ENCODE results near the gene MARCO.

Gene MARCO

DNA sequence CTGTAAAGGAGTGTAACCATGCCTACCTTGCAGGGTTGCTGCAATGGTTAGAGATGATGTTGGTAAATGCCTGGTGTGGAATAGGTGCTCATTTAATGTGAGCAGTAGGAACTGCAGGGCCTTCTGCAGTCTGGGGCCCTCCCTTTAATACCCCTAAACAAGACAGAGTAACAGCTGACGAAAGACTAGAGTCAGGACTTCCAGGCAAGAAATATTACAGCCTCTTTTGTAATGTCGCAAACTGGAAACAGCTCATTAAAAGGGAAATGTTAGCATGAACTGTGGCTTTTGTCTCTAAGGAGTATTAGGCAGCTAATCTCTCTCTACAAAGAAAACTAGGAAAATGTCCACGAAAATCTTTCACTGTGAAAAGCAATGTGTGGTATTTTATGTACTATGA lies 26.0 kb downstream of the MARCO start:
- ATAC-seq: no peak
- TF ChIP-seq ARNTL (CRISPR knock-in tag; IDR thresholded peaks at IDR 0.05; ENCODE audit: borderline replicate concordance, low read depth) (no peak), ESRRG (CRISPR knock-in tag; IDR thresholded peaks at IDR 0.05) (no peak), TOX (CRISPR knock-in tag; IDR thresholded peaks at IDR 0.05; ENCODE audit: borderline replicate concordance) (no peak), ZC3H10 (CRISPR knock-in tag; IDR thresholded peaks at IDR 0.05) (no peak), OSR1 (CRISPR knock-in tag; IDR thresholded peaks at IDR 0.05) (no peak), ZNF70 (CRISPR knock-in tag; IDR thresholded peaks at IDR 0.05) (no peak), ZFP30 (CRISPR knock-in tag; IDR thresholded peaks at IDR 0.05) (no peak)
- TF ChIP-seq, protein P1, sequence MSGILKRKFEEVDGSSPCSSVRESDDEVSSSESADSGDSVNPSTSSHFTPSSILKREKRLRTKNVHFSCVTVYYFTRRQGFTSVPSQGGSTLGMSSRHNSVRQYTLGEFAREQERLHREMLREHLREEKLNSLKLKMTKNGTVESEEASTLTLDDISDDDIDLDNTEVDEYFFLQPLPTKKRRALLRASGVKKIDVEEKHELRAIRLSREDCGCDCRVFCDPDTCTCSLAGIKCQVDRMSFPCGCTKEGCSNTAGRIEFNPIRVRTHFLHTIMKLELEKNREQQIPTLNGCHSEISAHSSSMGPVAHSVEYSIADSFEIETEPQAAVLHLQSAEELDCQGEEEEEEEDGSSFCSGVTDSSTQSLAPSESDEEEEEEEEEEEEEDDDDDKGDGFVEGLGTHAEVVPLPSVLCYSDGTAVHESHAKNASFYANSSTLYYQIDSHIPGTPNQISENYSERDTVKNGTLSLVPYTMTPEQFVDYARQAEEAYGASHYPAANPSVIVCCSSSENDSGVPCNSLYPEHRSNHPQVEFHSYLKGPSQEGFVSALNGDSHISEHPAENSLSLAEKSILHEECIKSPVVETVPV (CRISPR knock-in tag; IDR thresholded peaks at IDR 0.05): no peak

DNA sequence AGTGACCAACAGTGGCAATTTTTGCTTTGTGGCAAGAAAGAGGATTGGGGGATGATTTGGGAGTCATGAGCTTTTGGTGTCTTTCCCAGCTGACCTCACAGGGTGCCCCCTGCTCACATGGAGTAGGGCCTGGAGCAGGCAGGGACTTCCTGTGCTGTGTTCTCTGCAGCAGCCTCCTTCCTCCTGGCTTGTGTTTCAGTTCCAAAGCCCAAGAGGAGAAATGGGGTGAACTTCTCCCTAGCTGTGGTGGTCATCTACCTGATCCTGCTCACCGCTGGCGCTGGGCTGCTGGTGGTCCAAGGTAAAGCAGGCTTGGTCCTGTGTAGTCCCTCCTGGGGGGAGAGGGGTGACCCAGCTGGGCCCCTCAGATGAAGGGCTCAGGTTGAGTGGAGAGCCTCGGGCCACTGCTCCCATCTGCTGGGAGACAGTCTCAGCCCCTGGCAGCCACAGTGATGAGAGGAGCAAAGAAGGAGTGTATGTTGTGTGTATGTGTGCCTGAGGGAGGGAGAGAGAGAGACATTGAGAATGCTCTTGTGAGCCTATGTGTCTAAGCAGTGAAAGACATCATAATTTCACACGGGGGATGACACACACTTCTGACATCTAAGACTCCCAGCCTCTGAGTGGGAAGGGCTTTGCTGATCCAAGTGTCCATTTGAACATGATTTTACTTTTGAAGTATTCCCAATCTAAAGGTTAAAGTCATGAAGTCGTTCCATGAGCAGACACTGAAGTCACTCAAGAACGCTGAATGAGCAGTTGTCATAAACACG lies 27.2 kb downstream of the MARCO start:
- no peak for ATAC-seq
- TF ChIP-seq ZNF70 (CRISPR knock-in tag; IDR thresholded peaks at IDR 0.05) (no peak), TOX (CRISPR knock-in tag; IDR thresholded peaks at IDR 0.05; ENCODE audit: borderline replicate concordance) (no peak), ZC3H10 (CRISPR knock-in tag; IDR thresholded peaks at IDR 0.05) (no peak), TCF4 (CRISPR knock-in tag; IDR thresholded peaks at IDR 0.05; ENCODE audit: borderline replicate concordance) (no peak)

DNA sequence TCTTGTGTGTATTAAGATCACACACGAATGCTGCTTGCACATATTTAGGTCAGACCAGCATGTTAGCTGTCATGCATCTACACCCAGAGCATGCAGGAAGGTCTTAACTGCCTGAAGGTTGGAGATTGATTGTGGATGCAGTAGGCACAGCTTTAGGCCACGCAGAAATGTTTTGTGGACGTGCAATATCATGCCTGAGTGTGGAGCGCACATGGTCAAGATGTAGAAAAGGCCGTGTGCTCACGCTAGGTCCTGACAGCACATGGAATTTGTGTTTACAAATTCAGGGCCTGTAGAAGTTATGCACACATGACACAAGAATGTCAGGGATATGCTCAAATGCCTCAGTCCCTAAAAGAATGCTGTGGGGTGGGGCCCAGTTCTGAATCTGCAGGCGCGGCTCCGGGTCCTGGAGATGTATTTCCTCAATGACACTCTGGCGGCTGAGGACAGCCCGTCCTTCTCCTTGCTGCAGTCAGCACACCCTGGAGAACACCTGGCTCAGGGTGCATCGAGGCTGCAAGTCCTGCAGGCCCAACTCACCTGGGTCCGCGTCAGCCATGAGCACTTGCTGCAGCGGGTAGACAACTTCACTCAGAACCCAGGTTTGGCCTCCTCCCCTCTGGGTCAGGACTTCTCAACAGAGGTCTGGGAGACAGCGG lies 27.9 kb downstream of the MARCO start:
- no peak for ATAC-seq
- TF ChIP-seq PPARA (CRISPR knock-in tag; IDR thresholded peaks at IDR 0.05; ENCODE audit: borderline replicate concordance): no peak

DNA sequence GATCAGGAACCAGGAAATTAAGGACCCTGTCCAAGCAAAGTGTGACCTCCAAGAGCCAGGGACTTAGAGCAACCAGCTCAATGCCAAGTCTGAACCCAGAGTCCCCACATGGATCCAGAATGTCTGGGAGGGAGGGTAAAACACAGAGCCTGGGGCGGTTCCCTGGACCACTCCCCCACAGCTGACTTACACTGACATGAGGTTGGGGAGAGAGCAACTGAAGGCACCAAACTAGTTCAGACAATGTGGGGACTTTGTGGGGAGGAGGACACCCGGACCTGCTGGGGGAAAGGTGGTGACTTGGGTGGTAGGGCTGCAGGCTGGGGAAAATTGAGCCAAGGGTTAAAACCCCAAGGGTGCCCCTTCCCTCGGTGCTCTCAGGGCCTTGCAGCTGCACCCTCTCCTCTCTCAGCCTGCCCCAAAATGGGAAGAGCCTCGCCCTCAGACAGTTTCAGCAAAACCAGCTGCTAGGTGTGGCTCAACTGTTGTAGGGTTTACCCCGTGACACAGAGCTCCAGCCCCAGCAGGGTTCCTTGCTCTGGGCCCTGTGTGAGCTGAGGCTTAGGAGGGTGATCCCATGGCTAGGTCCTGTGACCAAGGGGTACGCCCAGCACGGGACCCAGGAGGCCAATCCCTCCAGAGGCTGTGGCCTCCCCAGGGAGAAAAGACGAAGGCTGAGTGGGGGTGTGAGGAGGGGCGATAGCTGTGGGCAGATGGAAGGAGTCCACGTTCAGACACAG lies 28.6 kb downstream of the MARCO start:
- no peak for TF ChIP-seq TCF4 (CRISPR knock-in tag; IDR thresholded peaks at IDR 0.05; ENCODE audit: borderline replicate concordance)
- no peak for TF ChIP-seq ZNF565 (CRISPR knock-in tag; conservative IDR thresholded peaks at IDR 0.05; ENCODE audit: low read depth)
- TF ChIP-seq, protein P2, sequence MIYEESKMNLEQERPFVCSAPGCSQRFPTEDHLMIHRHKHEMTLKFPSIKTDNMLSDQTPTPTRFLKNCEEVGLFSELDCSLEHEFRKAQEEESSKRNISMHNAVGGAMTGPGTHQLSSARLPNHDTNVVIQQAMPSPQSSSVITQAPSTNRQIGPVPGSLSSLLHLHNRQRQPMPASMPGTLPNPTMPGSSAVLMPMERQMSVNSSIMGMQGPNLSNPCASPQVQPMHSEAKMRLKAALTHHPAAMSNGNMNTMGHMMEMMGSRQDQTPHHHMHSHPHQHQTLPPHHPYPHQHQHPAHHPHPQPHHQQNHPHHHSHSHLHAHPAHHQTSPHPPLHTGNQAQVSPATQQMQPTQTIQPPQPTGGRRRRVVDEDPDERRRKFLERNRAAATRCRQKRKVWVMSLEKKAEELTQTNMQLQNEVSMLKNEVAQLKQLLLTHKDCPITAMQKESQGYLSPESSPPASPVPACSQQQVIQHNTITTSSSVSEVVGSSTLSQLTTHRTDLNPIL (CRISPR knock-in tag; IDR thresholded peaks at IDR 0.05; ENCODE audit: low read depth): no peak
- TF ChIP-seq ZNF8 (CRISPR knock-in tag; IDR thresholded peaks at IDR 0.05): no peak
- TF ChIP-seq, protein P1 (CRISPR knock-in tag; IDR thresholded peaks at IDR 0.05): no peak
- no peak for TF ChIP-seq ZC3H10 (CRISPR knock-in tag; IDR thresholded peaks at IDR 0.05)
- no peak for TF ChIP-seq ZFP3 (CRISPR knock-in tag; IDR thresholded peaks at IDR 0.05)
- no peak for TF ChIP-seq TOX (CRISPR knock-in tag; IDR thresholded peaks at IDR 0.05; ENCODE audit: borderline replicate concordance)
- no peak for TF ChIP-seq GLIS3 (CRISPR knock-in tag; IDR thresholded peaks at IDR 0.05)
- no peak for TF ChIP-seq PPARA (CRISPR knock-in tag; IDR thresholded peaks at IDR 0.05; ENCODE audit: borderline replicate concordance)
- TF ChIP-seq, protein P3, sequence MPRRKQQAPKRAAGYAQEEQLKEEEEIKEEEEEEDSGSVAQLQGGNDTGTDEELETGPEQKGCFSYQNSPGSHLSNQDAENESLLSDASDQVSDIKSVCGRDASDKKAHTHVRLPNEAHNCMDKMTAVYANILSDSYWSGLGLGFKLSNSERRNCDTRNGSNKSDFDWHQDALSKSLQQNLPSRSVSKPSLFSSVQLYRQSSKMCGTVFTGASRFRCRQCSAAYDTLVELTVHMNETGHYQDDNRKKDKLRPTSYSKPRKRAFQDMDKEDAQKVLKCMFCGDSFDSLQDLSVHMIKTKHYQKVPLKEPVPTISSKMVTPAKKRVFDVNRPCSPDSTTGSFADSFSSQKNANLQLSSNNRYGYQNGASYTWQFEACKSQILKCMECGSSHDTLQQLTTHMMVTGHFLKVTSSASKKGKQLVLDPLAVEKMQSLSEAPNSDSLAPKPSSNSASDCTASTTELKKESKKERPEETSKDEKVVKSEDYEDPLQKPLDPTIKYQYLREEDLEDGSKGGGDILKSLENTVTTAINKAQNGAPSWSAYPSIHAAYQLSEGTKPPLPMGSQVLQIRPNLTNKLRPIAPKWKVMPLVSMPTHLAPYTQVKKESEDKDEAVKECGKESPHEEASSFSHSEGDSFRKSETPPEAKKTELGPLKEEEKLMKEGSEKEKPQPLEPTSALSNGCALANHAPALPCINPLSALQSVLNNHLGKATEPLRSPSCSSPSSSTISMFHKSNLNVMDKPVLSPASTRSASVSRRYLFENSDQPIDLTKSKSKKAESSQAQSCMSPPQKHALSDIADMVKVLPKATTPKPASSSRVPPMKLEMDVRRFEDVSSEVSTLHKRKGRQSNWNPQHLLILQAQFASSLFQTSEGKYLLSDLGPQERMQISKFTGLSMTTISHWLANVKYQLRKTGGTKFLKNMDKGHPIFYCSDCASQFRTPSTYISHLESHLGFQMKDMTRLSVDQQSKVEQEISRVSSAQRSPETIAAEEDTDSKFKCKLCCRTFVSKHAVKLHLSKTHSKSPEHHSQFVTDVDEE (CRISPR knock-in tag; IDR thresholded peaks at IDR 0.05): no peak
- TF ChIP-seq, protein P4, sequence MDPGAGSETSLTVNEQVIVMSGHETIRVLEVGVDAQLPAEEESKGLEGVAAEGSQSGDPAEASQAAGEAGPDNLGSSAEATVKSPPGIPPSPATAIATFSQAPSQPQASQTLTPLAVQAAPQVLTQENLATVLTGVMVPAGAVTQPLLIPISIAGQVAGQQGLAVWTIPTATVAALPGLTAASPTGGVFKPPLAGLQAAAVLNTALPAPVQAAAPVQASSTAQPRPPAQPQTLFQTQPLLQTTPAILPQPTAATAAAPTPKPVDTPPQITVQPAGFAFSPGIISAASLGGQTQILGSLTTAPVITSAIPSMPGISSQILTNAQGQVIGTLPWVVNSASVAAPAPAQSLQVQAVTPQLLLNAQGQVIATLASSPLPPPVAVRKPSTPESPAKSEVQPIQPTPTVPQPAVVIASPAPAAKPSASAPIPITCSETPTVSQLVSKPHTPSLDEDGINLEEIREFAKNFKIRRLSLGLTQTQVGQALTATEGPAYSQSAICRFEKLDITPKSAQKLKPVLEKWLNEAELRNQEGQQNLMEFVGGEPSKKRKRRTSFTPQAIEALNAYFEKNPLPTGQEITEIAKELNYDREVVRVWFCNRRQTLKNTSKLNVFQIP (CRISPR knock-in tag; IDR thresholded peaks at IDR 0.05; ENCODE audit: borderline replicate concordance, low read depth): no peak
- TF ChIP-seq ARNTL (CRISPR knock-in tag; IDR thresholded peaks at IDR 0.05; ENCODE audit: borderline replicate concordance, low read depth): no peak
- TF ChIP-seq RARB (CRISPR knock-in tag; IDR thresholded peaks at IDR 0.05): no peak
- ATAC-seq: no peak

Measured in SK-N-SH treated with all-trans-retinoic acid at 6 μM for 48 hours (cell line).